ENCODE measurements around the gene POLR2J.
A peak's percentile ranks its signal among the peaks of the same experiment; 100 is the strongest.

The POLR2J gene

DNA sequence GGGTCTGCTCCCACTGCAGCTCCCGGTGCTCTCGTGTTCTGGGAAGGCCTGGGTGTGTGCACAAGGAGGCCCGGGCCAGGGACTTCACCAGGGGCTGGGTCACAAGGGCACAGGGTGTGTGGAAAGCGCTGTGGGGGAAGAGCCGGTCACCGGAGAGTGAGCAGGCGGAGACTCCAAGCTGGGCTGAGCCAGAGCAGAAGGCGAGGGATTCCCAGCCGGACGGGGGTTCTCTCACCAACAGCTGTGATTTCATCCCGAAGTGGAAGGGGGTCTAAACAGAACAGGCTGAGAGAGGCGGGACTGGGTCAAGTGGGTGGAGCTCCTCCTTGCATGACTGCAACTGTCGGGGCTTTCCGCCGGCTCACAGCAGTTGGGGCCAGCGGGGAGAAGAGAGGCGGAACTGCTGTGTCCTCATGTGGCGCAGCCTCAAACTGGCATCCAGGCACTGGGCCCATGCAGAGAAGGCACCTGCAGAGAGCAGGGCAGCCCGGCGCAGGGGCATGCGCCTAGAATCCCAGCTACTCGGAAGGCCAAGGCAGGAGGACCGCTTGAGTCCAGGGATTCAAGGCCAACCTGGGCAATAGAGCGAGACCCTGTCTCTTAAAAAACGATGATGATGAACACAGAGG is 53.0 kb downstream of the POLR2J start:
- in situ Hi-C loops (cut with MboI; ENCODE audit: low pct_unique_long_range_greater_than_20kb, low sequenced_read_pairs): no loop called here
- DNase-seq: peak; percentile 45

DNA sequence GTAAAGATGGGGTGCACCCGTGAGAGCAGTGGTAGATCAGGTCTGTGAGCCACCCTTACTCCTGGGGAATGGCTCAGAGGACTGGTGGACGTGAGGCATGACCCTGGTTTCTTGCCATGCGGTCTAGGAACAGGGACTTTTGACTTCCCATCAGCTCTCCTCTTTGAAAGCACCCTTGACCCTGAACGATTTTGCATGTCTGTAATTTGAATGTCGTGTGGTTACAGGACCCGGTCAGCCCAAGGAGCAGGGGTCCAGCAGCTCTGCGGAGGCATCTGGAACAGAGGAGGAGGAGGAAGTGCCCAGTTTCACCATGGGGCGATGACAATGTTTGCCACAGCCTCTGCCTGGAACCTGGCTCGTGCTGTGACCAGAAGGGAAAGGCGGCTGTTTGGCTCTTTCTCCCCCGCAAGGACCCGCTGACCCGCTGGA is 53.9 kb downstream of the POLR2J start:
- DNase-seq: no peak
- in situ Hi-C loops (cut with MboI; ENCODE audit: low pct_unique_long_range_greater_than_20kb, low sequenced_read_pairs): no loop called here

DNA sequence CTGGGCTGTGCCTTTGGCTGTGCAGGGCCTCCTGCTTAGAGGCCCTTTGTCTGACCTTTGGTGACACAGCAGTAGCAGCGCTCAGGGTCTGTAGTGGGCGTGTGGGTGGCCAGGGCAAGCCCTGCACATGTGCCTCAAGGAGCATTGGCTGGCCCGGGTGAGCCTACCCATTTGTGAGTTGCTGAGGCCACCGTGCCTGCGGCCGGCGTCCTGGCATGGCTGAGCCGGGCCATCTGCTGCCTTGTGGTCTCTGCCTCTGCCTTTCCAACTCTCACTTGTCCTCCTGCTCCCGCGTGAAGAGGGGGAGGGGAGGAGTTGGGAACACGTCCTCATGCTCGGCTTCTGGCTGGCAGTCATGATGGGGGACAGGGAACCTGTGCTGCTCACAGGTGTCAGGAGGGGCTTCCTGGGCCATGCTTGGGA is 54.6 kb downstream of the POLR2J start:
- no peak for DNase-seq
- in situ Hi-C loops (cut with MboI; ENCODE audit: low pct_unique_long_range_greater_than_20kb, low sequenced_read_pairs): no loop called here
